22Rv1 (cell line): ENCODE results near the gene EVX1.

Experiments
- H3K27ac ChIP-seq: fragments of 450-650 bp; 2 replicates; pipeline ENCODE4 v1.5.1; 2017
- ZFX ChIP-seq: fragments of 450-650 bp; IDR thresholded peaks from 2 replicates; pipeline ENCODE4 v1.6.1; 2017; ENCODE audit warnings: antibody characterized with exemption, borderline replicate concordance
- TF ChIP-seq, protein P1 (sequence below): fragments of 450-650 bp; IDR thresholded peaks from 2 replicates; pipeline ENCODE4 v1.5.1; 2017; ENCODE audit warnings: mild to moderate bottlenecking

Gene EVX1

DNA sequence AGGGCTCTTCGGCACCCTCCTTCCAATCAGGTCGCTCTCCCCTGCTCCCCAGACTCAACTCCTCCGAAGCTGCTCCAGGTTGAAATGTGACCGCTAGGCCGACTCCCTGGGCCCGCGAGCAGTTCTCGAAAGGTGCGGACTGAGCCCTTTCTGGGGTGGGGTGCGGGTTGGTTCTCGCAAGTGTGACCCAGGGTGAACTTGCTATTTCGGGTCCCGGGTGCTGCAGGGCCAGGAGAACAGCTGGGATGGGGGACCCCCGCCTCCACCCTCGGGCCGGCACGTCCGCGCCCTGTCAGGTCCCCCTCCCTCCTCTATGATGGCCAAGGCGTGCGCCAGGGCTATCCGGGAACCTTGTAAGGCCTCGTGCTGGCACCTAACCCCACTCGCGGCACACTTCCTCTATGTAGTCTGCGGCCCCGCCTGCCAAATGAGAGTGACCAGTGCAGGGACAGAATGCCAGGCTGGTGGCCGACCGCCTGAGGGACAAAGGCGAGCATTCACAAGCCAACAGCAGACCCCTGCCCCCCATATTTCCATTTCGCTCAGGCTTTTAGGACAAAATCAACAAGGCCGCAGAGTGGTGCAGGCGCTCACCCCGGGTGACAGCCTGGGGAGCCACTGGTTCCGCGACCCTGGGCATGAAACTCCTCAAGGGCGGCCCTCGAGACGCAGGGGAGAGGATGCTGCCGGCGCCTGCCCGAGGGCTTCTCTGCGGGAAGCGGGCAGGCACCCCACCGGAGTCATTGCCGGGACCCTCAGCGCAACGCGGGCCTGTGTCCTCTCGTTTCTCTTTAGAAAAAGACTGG lies 29.0 kb upstream of the EVX1 start:
- H3K27ac ChIP-seq, result no peak overlapping the region

DNA sequence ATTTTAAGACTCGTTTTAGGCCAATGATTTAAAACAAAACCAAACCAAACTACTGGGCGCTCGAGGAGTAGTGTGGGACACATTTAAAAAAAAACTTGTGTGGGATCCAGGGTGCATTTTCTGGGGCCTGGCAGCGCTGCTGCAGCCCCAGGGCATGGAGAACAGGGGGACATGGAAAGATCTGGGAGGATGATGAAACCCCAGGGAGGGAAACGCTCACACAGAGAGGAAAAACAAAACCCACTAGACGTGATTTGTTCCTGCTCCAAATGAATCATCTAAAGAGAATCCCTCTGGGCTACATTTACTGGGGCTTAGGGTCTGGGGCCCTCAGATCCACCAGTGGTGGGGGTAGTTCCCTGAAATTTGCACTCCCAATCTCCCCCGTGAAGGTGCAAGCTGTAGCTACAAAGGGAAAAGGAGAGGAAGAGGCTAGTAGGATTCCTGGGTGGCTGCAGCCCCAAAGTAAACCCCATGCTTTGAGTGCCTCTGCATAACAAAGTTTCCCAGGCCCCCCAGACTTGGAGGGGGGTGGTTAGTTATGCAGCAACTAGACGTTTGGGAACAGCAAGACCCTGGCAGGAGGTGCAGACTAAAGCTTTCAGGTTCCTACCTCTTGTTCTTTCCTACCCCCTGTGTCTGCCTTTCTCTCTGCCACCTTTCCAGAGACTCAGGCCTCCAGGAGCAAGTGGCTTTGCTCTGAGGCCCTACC lies 28.2 kb upstream of the EVX1 start:
- TF ChIP-seq, protein P1, sequence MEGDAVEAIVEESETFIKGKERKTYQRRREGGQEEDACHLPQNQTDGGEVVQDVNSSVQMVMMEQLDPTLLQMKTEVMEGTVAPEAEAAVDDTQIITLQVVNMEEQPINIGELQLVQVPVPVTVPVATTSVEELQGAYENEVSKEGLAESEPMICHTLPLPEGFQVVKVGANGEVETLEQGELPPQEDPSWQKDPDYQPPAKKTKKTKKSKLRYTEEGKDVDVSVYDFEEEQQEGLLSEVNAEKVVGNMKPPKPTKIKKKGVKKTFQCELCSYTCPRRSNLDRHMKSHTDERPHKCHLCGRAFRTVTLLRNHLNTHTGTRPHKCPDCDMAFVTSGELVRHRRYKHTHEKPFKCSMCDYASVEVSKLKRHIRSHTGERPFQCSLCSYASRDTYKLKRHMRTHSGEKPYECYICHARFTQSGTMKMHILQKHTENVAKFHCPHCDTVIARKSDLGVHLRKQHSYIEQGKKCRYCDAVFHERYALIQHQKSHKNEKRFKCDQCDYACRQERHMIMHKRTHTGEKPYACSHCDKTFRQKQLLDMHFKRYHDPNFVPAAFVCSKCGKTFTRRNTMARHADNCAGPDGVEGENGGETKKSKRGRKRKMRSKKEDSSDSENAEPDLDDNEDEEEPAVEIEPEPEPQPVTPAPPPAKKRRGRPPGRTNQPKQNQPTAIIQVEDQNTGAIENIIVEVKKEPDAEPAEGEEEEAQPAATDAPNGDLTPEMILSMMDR, result no peak
- no peak for TF ChIP-seq ZFX
- no peak overlapping the region for H3K27ac ChIP-seq

More for the DNA sequence above, 29.0 kb upstream of the EVX1 start:
- TF ChIP-seq ZFX, result no peak
- TF ChIP-seq, protein P1, result no peak

DNA sequence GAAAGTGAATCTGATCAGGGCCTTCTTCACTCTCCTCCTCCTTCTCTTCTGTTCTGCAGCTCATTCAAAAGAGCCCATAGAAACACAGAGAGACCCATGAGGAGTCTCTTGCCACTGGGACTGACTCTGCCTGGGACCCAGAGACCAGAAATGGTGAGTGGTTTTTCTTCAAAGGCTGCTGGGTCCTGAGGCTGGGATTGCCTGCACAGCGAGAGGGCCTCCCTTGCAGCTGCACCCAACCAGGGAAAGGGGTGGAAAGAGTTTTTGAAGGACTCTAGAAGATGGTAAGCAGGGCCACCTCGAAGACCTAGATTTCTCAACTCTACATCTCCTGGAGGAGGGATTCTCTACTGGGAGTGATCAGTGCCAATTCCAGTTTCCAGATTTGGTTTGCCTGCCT lies 27.2 kb upstream of the EVX1 start:
- TF ChIP-seq, protein P1, result no peak
- no peak for TF ChIP-seq ZFX
- no peak overlapping the region for H3K27ac ChIP-seq

DNA sequence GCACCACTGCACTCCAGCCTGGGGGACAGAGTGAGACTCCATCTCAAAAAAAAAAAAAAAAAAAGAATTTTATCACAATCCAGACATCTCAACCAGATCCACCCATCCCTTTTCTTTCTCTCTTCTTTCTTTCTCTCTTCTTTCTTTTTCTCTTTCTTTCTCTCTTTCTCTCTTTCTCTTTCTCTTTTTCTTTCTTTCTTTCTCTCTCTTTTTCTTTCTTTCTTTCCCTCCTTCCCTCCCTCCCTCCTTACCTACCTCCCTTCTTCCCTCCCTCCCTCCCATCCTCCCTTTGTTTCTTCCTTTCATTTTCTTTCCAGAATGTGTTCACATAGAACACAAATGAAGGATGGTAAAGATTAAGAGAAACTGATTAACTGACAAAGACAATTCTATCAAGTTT lies 24.7 kb upstream of the EVX1 start:
- no peak for TF ChIP-seq ZFX
- TF ChIP-seq, protein P1, result no peak
- no peak overlapping the region for H3K27ac ChIP-seq

DNA sequence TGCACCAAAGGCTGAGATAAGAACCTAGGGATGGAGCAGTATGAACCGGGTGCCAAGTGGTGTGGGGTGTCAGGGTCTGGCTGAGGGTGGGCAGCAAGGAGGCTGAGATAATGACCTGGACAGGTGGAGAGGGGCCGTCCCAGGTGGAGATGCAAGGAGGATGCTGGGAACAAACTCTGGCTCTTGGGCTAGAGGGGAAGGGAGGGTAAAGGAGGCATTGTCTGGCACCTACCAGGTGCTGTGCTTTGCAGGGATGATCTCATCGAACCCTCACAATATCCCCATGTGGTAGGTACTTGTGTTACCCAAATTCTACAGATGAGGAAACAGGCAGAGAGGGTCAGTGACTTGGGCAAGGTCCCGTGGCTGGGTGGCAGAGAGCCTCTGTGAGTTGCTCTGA lies 22.8 kb upstream of the EVX1 start:
- TF ChIP-seq, protein P1, result no peak
- TF ChIP-seq ZFX, result no peak
- H3K27ac ChIP-seq, result no peak overlapping the region

DNA sequence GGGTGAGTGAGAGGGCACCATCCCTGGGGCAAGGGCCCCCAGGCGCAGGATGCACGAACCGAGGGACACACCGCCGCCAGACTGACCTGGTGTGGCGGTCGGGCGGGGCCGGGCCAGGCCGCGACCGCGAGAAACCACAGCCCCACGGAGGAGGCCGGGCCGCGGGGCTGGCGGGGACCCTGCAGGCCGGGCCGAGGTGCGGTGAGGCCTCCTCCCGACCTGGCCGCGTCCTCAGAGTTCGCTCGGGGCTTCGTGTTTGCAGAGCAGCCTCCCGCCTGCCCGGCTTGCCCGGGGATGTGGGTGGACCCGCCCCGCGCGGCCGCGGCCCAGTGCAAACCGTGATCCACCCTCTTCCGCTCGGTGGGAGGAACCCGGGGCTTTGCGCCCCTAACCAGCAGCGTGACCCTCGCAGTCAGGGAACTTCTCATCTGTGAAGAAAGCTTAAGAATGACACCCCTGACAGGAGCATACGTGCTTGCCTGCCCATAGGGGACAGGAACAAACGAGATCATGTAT lies 22.1 kb upstream of the EVX1 start:
- no peak overlapping the region for H3K27ac ChIP-seq
- TF ChIP-seq ZFX, result no peak
- TF ChIP-seq, protein P1, result no peak
